Suprapubic skin (tissue), 3 donors: Measurements from ENCODE around the gene CUBN.

Experiments used
- POLR2AphosphoS5 ChIP-seq, 3 donors: sonication (generic); formaldehyde crosslinking; IDR thresholded peaks; one replicate each; pipeline ENCODE4 v1.6.1; 2017; ENCODE audit warnings: antibody characterized with exemption in 3 of 3
- TF ChIP-seq, protein P1 (sequence below), 2 donors: fragments of 200-600 bp in 1 of 2; fragments of 450-650 bp in 1 of 2; sonication (generic) in 1 of 2; IDR thresholded peaks; one replicate each; pipeline ENCODE4 v1.5.1; 2016 to 2019; ENCODE audit warnings: antibody characterized with exemption in 2 of 2, mild to moderate bottlenecking in 1 of 2, moderate library complexity in 1 of 2

DNA sequence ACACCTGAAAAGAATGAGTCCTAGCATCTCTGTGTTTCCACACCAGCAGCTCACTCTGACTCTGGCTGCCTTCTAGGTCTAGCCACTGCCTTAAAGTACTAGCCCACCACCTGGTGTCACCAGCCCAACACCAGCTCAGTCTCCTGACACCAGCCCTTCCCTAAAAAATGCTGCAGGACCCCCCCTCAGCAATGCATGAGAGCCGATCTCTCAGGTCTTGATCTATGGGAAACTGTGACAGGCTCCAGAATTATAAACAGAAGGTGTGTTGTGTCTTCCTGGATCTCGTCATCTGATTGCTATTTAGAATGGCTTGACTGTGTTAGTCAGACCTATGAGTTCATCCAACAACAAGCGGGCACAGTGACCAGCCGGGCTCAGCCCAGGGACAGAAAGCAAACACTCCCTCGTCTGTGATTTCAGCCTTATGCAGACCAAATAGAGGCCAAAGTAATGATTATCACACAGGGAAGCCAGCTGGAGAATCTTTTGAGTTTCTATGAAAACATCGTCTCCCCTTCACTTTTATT is 66.6 kb downstream of the CUBN start:
- TF ChIP-seq POLR2AphosphoS5 (IDR thresholded peaks at IDR 0.05), result peak in 2 of 3 donors; percentile 27 to 45
- TF ChIP-seq, protein P1, sequence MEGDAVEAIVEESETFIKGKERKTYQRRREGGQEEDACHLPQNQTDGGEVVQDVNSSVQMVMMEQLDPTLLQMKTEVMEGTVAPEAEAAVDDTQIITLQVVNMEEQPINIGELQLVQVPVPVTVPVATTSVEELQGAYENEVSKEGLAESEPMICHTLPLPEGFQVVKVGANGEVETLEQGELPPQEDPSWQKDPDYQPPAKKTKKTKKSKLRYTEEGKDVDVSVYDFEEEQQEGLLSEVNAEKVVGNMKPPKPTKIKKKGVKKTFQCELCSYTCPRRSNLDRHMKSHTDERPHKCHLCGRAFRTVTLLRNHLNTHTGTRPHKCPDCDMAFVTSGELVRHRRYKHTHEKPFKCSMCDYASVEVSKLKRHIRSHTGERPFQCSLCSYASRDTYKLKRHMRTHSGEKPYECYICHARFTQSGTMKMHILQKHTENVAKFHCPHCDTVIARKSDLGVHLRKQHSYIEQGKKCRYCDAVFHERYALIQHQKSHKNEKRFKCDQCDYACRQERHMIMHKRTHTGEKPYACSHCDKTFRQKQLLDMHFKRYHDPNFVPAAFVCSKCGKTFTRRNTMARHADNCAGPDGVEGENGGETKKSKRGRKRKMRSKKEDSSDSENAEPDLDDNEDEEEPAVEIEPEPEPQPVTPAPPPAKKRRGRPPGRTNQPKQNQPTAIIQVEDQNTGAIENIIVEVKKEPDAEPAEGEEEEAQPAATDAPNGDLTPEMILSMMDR (IDR thresholded peaks at IDR 0.05), result no peak
